OCI-LY3 (cell line): Measurements from ENCODE around the gene WDR72.

Experiments used
- EZH2phosphoT487 ChIP-seq: fragments of 200-600 bp; shearing (Covaris generic); IDR thresholded peaks from 2 replicates; pipeline ENCODE4 v1.6.1; 2018; ENCODE audit warnings: antibody characterized with exemption, mixed run types, low read depth
- TF ChIP-seq, protein P1 (sequence below): fragments of 200-600, 300-600 bp; sonication (generic); IDR thresholded peaks from 2 replicates; pipeline ENCODE4 v1.5.1; 2014; ENCODE audit warnings: antibody characterized with exemption, low read length, low read depth

DNA sequence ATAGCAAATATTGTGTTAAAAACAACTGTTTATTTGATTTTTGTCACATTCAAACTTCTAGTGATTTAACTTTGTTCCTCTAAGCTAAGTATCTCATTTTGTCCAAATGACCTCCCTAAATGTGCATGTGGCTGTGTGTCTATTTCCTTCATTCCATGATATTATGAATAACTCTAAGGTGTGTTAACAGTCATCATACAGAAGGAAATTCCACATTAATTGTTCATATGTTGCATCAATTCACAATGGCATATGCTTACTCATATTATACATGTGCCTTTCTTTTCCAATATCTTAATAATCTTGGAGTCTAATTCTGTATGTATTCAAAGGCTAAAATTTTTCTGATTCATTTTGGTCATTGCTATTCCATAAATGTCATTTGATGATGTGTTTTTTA, 186.4 kb downstream of the WDR72 start:
- TF ChIP-seq, protein P1, sequence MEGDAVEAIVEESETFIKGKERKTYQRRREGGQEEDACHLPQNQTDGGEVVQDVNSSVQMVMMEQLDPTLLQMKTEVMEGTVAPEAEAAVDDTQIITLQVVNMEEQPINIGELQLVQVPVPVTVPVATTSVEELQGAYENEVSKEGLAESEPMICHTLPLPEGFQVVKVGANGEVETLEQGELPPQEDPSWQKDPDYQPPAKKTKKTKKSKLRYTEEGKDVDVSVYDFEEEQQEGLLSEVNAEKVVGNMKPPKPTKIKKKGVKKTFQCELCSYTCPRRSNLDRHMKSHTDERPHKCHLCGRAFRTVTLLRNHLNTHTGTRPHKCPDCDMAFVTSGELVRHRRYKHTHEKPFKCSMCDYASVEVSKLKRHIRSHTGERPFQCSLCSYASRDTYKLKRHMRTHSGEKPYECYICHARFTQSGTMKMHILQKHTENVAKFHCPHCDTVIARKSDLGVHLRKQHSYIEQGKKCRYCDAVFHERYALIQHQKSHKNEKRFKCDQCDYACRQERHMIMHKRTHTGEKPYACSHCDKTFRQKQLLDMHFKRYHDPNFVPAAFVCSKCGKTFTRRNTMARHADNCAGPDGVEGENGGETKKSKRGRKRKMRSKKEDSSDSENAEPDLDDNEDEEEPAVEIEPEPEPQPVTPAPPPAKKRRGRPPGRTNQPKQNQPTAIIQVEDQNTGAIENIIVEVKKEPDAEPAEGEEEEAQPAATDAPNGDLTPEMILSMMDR = no peak
- no peak for TF ChIP-seq EZH2phosphoT487
